ENCODE results near the gene COL7A1.

Gene COL7A1

DNA sequence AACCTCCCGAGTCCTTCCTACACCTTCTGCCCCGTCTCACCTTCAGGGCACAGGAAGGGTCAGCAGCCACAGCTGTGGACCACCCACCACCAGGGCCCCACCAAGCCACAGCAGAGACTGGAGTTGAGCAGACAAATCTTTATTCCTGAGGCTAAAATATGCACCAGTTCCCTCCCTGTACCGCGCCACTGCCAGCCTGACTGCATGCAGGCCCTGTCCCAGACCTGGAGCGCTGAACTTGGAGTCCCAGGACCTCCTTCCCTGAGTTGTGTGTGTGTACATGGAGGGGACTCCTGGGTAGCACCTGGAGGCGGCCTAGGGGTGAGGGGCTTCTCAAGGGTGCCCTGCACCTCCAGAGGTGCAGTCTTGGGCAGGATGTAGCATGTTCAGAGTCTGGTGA is 30.5 kb upstream of the COL7A1 start:
- no peaks in the 10 kb centered on the region for H3K9me3 ChIP-seq (ENCODE audit: control insufficient read depth, low read length)
- H3K4me3 ChIP-seq (ENCODE audit: insufficient read depth in 1 of 2, low read depth in 1 of 2, low read length in 2 of 2), result no peak overlapping the region
- WGBS, result 86% methylated on average over 5 of the region's 6 CpGs
- H2BK120ac ChIP-seq (ENCODE audit: low read depth, low read length), result no peak overlapping the region
- H2AFZ ChIP-seq (ENCODE audit: low read depth, low read length), result no peak overlapping the region
- no peak overlapping the region for H4K91ac ChIP-seq (ENCODE audit: low read length)
- H3K27ac ChIP-seq (ENCODE audit: low read length, poor library complexity, severe bottlenecking), result no peak overlapping the region
- no peak overlapping the region for H3K4me2 ChIP-seq (ENCODE audit: low read length, poor library complexity, severe bottlenecking)
- H3K36me3 ChIP-seq (ENCODE audit: control insufficient read depth in 1 of 2, insufficient read depth in 2 of 2, low read depth in 1 of 2, low read length in 2 of 2), result peaks cover 53 to 84% of the 10 kb centered on the region in 2 experiments
- no peak overlapping the region for H3K18ac ChIP-seq (ENCODE audit: low read depth in 1 of 2, low read length in 2 of 2)
- peaks cover 3% of the 10 kb centered on the region for H3K4me1 ChIP-seq (ENCODE audit: control insufficient read depth, insufficient read depth, low read depth, low read length)
- H3K23ac ChIP-seq (ENCODE audit: low read length in 2 of 2), result no peak overlapping the region
- no peak overlapping the region for H3K14ac ChIP-seq (ENCODE audit: low read length in 2 of 2)
- no peak overlapping the region for H2BK15ac ChIP-seq (ENCODE audit: low read depth, poor library complexity, severe bottlenecking)
- no peaks in the 10 kb centered on the region for H3K27me3 ChIP-seq (ENCODE audit: control insufficient read depth in 1 of 2, insufficient read depth in 1 of 2, low read length in 2 of 2)
- no peak overlapping the region for H3K4ac ChIP-seq (ENCODE audit: low read depth in 1 of 2, low read length in 2 of 2)
- H2BK5ac ChIP-seq (ENCODE audit: low read depth, low read length, poor library complexity, severe bottlenecking), result no peak overlapping the region
- DNase-seq, result no peak
- no peak overlapping the region for H4K8ac ChIP-seq (ENCODE audit: low read length)
- H3K79me1 ChIP-seq (replicated peaks; ENCODE audit: low read length, poor library complexity, severe bottlenecking), result peaks cover 12% of the 10 kb centered on the region
- H2BK12ac ChIP-seq (ENCODE audit: low read length in 2 of 2), result no peak overlapping the region
- no peak overlapping the region for H2AK5ac ChIP-seq (ENCODE audit: low read length, severe bottlenecking)
- H3K9ac ChIP-seq (ENCODE audit: low read length), result no peak overlapping the region

DNA sequence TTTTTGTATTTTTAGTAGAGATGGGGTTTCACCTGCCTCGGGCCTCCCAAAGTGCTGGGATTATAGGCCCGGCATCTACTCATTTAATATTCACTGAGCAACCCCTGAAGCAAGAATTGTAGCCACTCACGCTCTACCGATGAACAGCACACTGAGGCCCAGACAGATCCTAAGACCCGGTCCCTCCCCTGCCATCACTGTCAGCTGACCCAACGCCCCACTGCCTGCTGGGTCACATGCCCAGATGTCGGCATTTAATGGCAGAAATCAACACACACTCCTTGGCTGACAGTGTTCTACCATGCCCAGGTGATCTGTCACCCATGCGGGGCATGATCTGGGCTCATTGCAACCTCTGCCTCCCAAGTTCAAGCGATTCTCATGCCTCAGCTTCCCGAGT is 29.6 kb upstream of the COL7A1 start:
- H2BK12ac ChIP-seq (ENCODE audit: low read length in 2 of 2), result no peak overlapping the region
- no peak overlapping the region for H4K8ac ChIP-seq (ENCODE audit: low read length)
- H3K79me1 ChIP-seq (replicated peaks; ENCODE audit: low read length, poor library complexity, severe bottlenecking), result peaks cover 8% of the 10 kb centered on the region

DNA sequence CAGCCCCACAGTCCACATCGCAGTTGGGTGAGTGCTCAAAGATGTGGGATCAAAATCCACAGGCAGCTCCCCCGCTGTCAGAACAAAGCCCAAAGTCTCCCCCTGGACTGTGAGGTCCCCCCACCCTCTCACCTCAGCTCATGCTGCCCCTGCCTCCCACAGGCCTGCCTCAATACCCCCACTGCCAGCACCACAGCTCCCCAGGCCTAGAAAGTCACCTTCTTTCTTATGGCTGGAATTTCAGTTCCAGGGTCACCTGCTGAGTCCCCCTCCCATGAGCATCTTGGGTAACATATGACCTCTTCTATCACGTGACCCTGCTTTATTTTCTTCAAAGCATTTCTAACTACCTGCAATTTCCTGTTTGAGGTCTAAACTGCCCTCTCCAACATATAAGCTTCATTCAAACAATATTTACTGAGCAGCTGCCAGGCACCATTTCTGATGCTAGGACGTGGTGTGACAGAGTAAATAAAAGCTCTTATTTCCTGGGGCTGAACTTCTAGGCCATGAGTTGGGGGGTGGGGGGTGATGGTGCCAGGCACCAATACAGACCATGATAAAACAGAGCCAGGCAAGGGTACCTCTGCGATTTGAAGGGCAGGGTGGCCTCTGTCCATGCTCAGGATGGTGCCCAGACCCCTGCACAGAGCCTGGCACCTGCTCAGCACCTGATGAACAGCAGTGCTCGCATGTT is 28.9 kb upstream of the COL7A1 start:
- no peak overlapping the region for H2AFZ ChIP-seq (ENCODE audit: low read depth, low read length)
- WGBS, result 88% methylated on average over 6 of the region's 6 CpGs

More for the DNA sequence above, 29.6 kb upstream of the COL7A1 start:
- no peak overlapping the region for H3K27ac ChIP-seq (ENCODE audit: low read length, poor library complexity, severe bottlenecking)
- no peak overlapping the region for H3K23ac ChIP-seq (ENCODE audit: low read length in 2 of 2)
- no peak overlapping the region for H3K18ac ChIP-seq (ENCODE audit: low read depth in 1 of 2, low read length in 2 of 2)
- no peak overlapping the region for H2BK5ac ChIP-seq (ENCODE audit: low read depth, low read length, poor library complexity, severe bottlenecking)
- WGBS, result 94% methylated on average over 10 of the region's 10 CpGs
- no peak overlapping the region for H2AFZ ChIP-seq (ENCODE audit: low read depth, low read length)
- H3K4me3 ChIP-seq (ENCODE audit: insufficient read depth in 1 of 2, low read depth in 1 of 2, low read length in 2 of 2), result no peak overlapping the region
- no peak for DNase-seq
- H3K9me3 ChIP-seq (ENCODE audit: control insufficient read depth, low read length), result no peaks in the 10 kb centered on the region
- no peak overlapping the region for H2BK120ac ChIP-seq (ENCODE audit: low read depth, low read length)
- no peak overlapping the region for H2AK5ac ChIP-seq (ENCODE audit: low read length, severe bottlenecking)
- H3K9ac ChIP-seq (ENCODE audit: low read length), result no peak overlapping the region
- H3K4me2 ChIP-seq (ENCODE audit: low read length, poor library complexity, severe bottlenecking), result no peak overlapping the region
- H3K36me3 ChIP-seq (ENCODE audit: control insufficient read depth in 1 of 2, insufficient read depth in 2 of 2, low read depth in 1 of 2, low read length in 2 of 2), result peaks cover 44 to 82% of the 10 kb centered on the region in 2 experiments
- H4K91ac ChIP-seq (ENCODE audit: low read length), result no peak overlapping the region
- no peak overlapping the region for H2BK15ac ChIP-seq (ENCODE audit: low read depth, poor library complexity, severe bottlenecking)
- no peaks in the 10 kb centered on the region for H3K27me3 ChIP-seq (ENCODE audit: control insufficient read depth in 1 of 2, insufficient read depth in 1 of 2, low read length in 2 of 2)
- peaks cover 3% of the 10 kb centered on the region for H3K4me1 ChIP-seq (ENCODE audit: control insufficient read depth, insufficient read depth, low read depth, low read length)
- no peak overlapping the region for H3K14ac ChIP-seq (ENCODE audit: low read length in 2 of 2)
- no peak overlapping the region for H3K4ac ChIP-seq (ENCODE audit: low read depth in 1 of 2, low read length in 2 of 2)

DNA sequence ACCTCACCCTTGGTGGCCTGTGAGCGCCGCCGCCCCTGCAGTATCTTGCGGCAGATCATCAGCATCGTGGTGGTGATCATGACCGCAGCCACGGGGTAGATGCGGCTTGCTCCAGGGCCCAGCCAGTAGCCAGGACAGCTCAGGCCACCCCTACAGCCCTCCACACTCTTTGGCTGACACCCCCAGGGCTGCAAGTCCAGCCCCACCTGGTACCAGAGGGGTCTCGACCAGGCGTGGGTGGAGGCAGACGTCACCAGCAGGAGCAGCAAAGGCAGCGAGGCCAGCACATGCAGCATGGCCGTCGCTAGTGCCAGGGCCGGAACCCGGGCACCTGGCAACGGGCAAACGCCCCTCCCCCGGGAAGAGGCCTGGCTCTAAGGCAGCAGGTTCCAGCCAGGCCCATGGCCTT is 26.3 kb upstream of the COL7A1 start, which contains the start of gene TMEM89:
Gene TMEM89, minus strand, starts transcription at position 309 of the 409 bp plus-strand sequence. Its CDS starts 13 bp downstream, at position 296.
- Histone ChIP-seq H3K36me3 (ENCODE audit: control insufficient read depth in 1 of 2, insufficient read depth in 2 of 2, low read depth in 1 of 2, low read length in 2 of 2) (peaks cover 14 to 49% of the 10 kb centered on the region in 2 experiments), H3K4ac (ENCODE audit: low read depth in 1 of 2, low read length in 2 of 2) (no peak within 1 kb of the TSS), H3K18ac (ENCODE audit: low read depth in 1 of 2, low read length in 2 of 2) (no peak within 1 kb of the TSS), H3K79me1 (replicated peaks; ENCODE audit: low read length, poor library complexity, severe bottlenecking) (no peaks in the 10 kb centered on the region), H2AK5ac (ENCODE audit: low read length, severe bottlenecking) (no peak within 1 kb of the TSS), H3K9ac (ENCODE audit: low read length) (no peak within 1 kb of the TSS), H3K27ac (ENCODE audit: low read length, poor library complexity, severe bottlenecking) (no peak within 1 kb of the TSS), H3K14ac (ENCODE audit: low read length in 2 of 2) (no peak within 1 kb of the TSS), H2BK120ac (ENCODE audit: low read depth, low read length) (no peak within 1 kb of the TSS), H2BK5ac (ENCODE audit: low read depth, low read length, poor library complexity, severe bottlenecking) (no peak within 1 kb of the TSS), H3K4me3 (ENCODE audit: insufficient read depth in 1 of 2, low read depth in 1 of 2, low read length in 2 of 2) (no peak within 1 kb of the TSS), H4K91ac (ENCODE audit: low read length) (peak within 1 kb of the TSS; percentile 65), H2AFZ (ENCODE audit: low read depth, low read length) (no peak within 1 kb of the TSS), H2BK12ac (ENCODE audit: low read length in 2 of 2) (no peak within 1 kb of the TSS), H3K9me3 (ENCODE audit: control insufficient read depth, low read length) (peaks cover 22% of the 10 kb centered on the region), H3K4me1 (ENCODE audit: control insufficient read depth, insufficient read depth, low read depth, low read length) (peaks cover 3% of the 10 kb centered on the region), H3K4me2 (ENCODE audit: low read length, poor library complexity, severe bottlenecking) (no peak within 1 kb of the TSS), H3K23ac (ENCODE audit: low read length in 2 of 2) (no peak within 1 kb of the TSS), H2BK15ac (ENCODE audit: low read depth, poor library complexity, severe bottlenecking) (no peak within 1 kb of the TSS), H4K8ac (ENCODE audit: low read length) (peak within 1 kb of the TSS; percentile 47), H3K27me3 (ENCODE audit: control insufficient read depth in 1 of 2, insufficient read depth in 1 of 2, low read length in 2 of 2) (no peaks in the 10 kb centered on the region)
- 93% methylated on average over 19 of the region's 19 CpGs for WGBS
- no peak for DNase-seq

More for the DNA sequence above, 28.9 kb upstream of the COL7A1 start:
- Histone ChIP-seq H3K23ac (ENCODE audit: low read length in 2 of 2) (no peak overlapping the region), H3K4ac (ENCODE audit: low read depth in 1 of 2, low read length in 2 of 2) (no peak overlapping the region), H3K9ac (ENCODE audit: low read length) (no peak overlapping the region), H3K4me3 (ENCODE audit: insufficient read depth in 1 of 2, low read depth in 1 of 2, low read length in 2 of 2) (no peak overlapping the region), H3K4me2 (ENCODE audit: low read length, poor library complexity, severe bottlenecking) (no peak overlapping the region), H2BK5ac (ENCODE audit: low read depth, low read length, poor library complexity, severe bottlenecking) (no peak overlapping the region), H2BK15ac (ENCODE audit: low read depth, poor library complexity, severe bottlenecking) (no peak overlapping the region), H3K27ac (ENCODE audit: low read length, poor library complexity, severe bottlenecking) (no peak overlapping the region), H3K79me1 (replicated peaks; ENCODE audit: low read length, poor library complexity, severe bottlenecking) (peaks cover 4% of the 10 kb centered on the region), H3K9me3 (ENCODE audit: control insufficient read depth, low read length) (peaks cover 2% of the 10 kb centered on the region), H4K91ac (ENCODE audit: low read length) (no peak overlapping the region), H2BK120ac (ENCODE audit: low read depth, low read length) (no peak overlapping the region), H3K4me1 (ENCODE audit: control insufficient read depth, insufficient read depth, low read depth, low read length) (peaks cover 3% of the 10 kb centered on the region), H4K8ac (ENCODE audit: low read length) (no peak overlapping the region), H2BK12ac (ENCODE audit: low read length in 2 of 2) (no peak overlapping the region), H3K14ac (ENCODE audit: low read length in 2 of 2) (no peak overlapping the region), H3K36me3 (ENCODE audit: control insufficient read depth in 1 of 2, insufficient read depth in 2 of 2, low read depth in 1 of 2, low read length in 2 of 2) (peaks cover 37 to 74% of the 10 kb centered on the region in 2 experiments), H2AK5ac (ENCODE audit: low read length, severe bottlenecking) (no peak overlapping the region), H3K27me3 (ENCODE audit: control insufficient read depth in 1 of 2, insufficient read depth in 1 of 2, low read length in 2 of 2) (no peaks in the 10 kb centered on the region), H3K18ac (ENCODE audit: low read depth in 1 of 2, low read length in 2 of 2) (no peak overlapping the region)
- no peak for DNase-seq
